Lower leg skin (tissue), 3 donors: ENCODE data around the gene RAMP3.

Experiments
- POLR2A ChIP-seq, 2 donors: fragments of 450-650 bp; IDR thresholded peaks; one replicate each; pipeline ENCODE4 v1.6.1; 2016 to 2017; ENCODE audit warnings: antibody characterized with exemption in 2 of 2, mild to moderate bottlenecking in 1 of 2, moderate library complexity in 1 of 2
- TF ChIP-seq, protein P1 (sequence below), 3 donors: fragments of 450-650 bp; IDR thresholded peaks; one replicate each; pipeline ENCODE4 v1.5.1; 2016; ENCODE audit warnings: antibody characterized with exemption in 3 of 3, mild to moderate bottlenecking in 3 of 3, moderate library complexity in 2 of 3

DNA sequence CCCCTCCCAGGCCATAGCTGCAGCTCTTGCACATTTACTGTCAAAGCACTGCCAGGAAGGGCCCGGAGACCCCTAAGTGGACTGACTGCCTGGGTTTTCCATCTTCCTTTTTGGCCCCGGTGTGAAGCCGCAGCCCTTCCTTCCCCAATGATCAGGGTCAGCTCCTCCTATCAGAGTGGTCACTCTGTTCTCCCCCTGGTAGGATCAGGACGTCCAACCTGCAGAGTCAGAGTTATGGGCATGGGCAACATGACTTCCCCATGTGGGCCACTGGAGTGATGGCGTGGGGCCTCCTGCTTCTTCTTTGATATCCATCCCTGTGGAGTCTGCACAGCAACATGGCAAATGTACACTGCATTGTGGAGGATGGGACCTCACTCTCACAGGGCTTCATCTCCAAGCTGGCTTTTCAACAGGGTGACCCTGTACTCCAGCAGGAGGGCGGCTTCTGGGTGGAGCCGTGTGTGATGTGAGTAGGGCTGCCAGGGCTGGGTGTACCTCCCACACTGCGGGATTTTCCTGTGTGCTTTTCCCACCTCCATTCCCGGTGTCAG lies 6.4 kb upstream of the RAMP3 start:
- TF ChIP-seq, protein P1, sequence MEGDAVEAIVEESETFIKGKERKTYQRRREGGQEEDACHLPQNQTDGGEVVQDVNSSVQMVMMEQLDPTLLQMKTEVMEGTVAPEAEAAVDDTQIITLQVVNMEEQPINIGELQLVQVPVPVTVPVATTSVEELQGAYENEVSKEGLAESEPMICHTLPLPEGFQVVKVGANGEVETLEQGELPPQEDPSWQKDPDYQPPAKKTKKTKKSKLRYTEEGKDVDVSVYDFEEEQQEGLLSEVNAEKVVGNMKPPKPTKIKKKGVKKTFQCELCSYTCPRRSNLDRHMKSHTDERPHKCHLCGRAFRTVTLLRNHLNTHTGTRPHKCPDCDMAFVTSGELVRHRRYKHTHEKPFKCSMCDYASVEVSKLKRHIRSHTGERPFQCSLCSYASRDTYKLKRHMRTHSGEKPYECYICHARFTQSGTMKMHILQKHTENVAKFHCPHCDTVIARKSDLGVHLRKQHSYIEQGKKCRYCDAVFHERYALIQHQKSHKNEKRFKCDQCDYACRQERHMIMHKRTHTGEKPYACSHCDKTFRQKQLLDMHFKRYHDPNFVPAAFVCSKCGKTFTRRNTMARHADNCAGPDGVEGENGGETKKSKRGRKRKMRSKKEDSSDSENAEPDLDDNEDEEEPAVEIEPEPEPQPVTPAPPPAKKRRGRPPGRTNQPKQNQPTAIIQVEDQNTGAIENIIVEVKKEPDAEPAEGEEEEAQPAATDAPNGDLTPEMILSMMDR (IDR thresholded peaks at IDR 0.05): no peak
- TF ChIP-seq POLR2A (IDR thresholded peaks at IDR 0.05): no peak
